Nephron progenitor cell (in vitro differentiated cells): ENCODE results near the gene PRKCA.
"Not testable (repeated sequence)": the region's sequence is repeated elsewhere in the genome, so short reads cannot be mapped to it uniquely, and the experiment has no call there.

Experiments
- DNase-seq: peaks from one replicate; pipeline ENCODE4 v3.0.0; 2021
- H3K27ac Mint-ChIP-seq: 2 replicates; pipeline ENCODE4 v1.8.0; 2021; ENCODE audit warnings: mild to moderate bottlenecking, moderate library complexity, mixed read lengths
- H3K27me3 Mint-ChIP-seq: 2 replicates; pipeline ENCODE4 v1.8.0; 2021; ENCODE audit warnings: mild to moderate bottlenecking, low read depth, mixed read lengths; ENCODE audit not compliant: poor library complexity
- H3K36me3 Mint-ChIP-seq: 2 replicates; pipeline ENCODE4 v1.8.0; 2021; ENCODE audit warnings: low read depth, mixed read lengths
- H3K4me1 Mint-ChIP-seq: 2 replicates; pipeline ENCODE4 v1.8.0; 2021; ENCODE audit warnings: mixed read lengths
- H3K4me3 Mint-ChIP-seq: 2 replicates; pipeline ENCODE4 v1.8.0; 2021; ENCODE audit warnings: mild to moderate bottlenecking, moderate library complexity, mixed read lengths
- H3K9me3 Mint-ChIP-seq: 2 replicates; pipeline ENCODE4 v1.8.0; 2021; ENCODE audit warnings: mild to moderate bottlenecking, moderate library complexity, mixed read lengths
- CTCF ChIP-seq: fragments of 200-600 bp; sonication (generic); IDR thresholded peaks from 2 replicates; pipeline ENCODE4 v1.5.0; 2021; ENCODE audit warnings: antibody characterized with exemption

The PRKCA gene

GRCh38 chr17:66353937-66354401, 51.6 kb downstream of the PRKCA start:
- no peaks in the 10 kb centered on the region for H3K36me3 Mint-ChIP-seq
- no peaks in the 10 kb centered on the region for H3K9me3 Mint-ChIP-seq
- TF ChIP-seq CTCF, result no peak
- peaks cover 4% of the 10 kb centered on the region for H3K27me3 Mint-ChIP-seq
- no peak overlapping the region for H3K4me3 Mint-ChIP-seq
- H3K27ac Mint-ChIP-seq, result no peak overlapping the region
- no peak for DNase-seq
- H3K4me1 Mint-ChIP-seq, result peaks cover 24% of the 10 kb centered on the region

GRCh38 chr17:66354472-66354871, 52.1 kb downstream of the PRKCA start:
- TF ChIP-seq CTCF, result no peak
- H3K9me3 Mint-ChIP-seq, result no peaks in the 10 kb centered on the region

GRCh38 chr17:66354981-66355380, 52.6 kb downstream of the PRKCA start:
- no peak for TF ChIP-seq CTCF
- Mint-ChIP-seq H3K27me3 (peaks cover 4% of the 10 kb centered on the region), H3K4me3 (no peak overlapping the region), H3K36me3 (no peaks in the 10 kb centered on the region), H3K4me1 (peaks cover 14% of the 10 kb centered on the region), H3K27ac (no peak overlapping the region), H3K9me3 (no peaks in the 10 kb centered on the region)
- no peak for DNase-seq

More at GRCh38 chr17:66354472-66354871, 52.1 kb downstream of the PRKCA start:
- Mint-ChIP-seq H3K27me3 (peaks cover 4% of the 10 kb centered on the region), H3K27ac (no peak overlapping the region), H3K36me3 (no peaks in the 10 kb centered on the region), H3K4me3 (no peak overlapping the region), H3K4me1 (peaks cover 19% of the 10 kb centered on the region)
- no peak for DNase-seq

GRCh38 chr17:66355510-66355909, 53.1 kb downstream of the PRKCA start:
- DNase-seq, result no peak
- Mint-ChIP-seq H3K36me3 (no peaks in the 10 kb centered on the region), H3K4me3 (no peak overlapping the region), H3K4me1 (peaks cover 11% of the 10 kb centered on the region), H3K27me3 (peaks cover 4% of the 10 kb centered on the region), H3K27ac (no peak overlapping the region), H3K9me3 (no peaks in the 10 kb centered on the region)
- no peak for TF ChIP-seq CTCF

GRCh38 chr17:66357037-66357436, 54.6 kb downstream of the PRKCA start:
- H3K27ac Mint-ChIP-seq, result no peak overlapping the region
- no peak for TF ChIP-seq CTCF
- no peaks in the 10 kb centered on the region for H3K9me3 Mint-ChIP-seq
- no peak overlapping the region for H3K4me3 Mint-ChIP-seq
- no peak for DNase-seq
- no peaks in the 10 kb centered on the region for H3K36me3 Mint-ChIP-seq
- H3K4me1 Mint-ChIP-seq, result peaks cover 12% of the 10 kb centered on the region
- H3K27me3 Mint-ChIP-seq, result peaks cover 4% of the 10 kb centered on the region

- H3K36me3 Mint-ChIP-seq, result no peaks in the 10 kb centered on the region
- no peak overlapping the region for H3K4me3 Mint-ChIP-seq
- H3K9me3 Mint-ChIP-seq, result no peaks in the 10 kb centered on the region
- H3K27me3 Mint-ChIP-seq, result no peaks in the 10 kb centered on the region
- peaks cover 10% of the 10 kb centered on the region for H3K4me1 Mint-ChIP-seq
- TF ChIP-seq CTCF, result no peak
- no peak for DNase-seq
- no peak overlapping the region for H3K27ac Mint-ChIP-seq
These were observed 56.9 kb downstream of the PRKCA start for GRCh38 chr17:66359351-66359750.

- not testable (repeated sequence) for H3K36me3 Mint-ChIP-seq, H3K4me3 Mint-ChIP-seq, H3K27ac Mint-ChIP-seq, H3K9me3 Mint-ChIP-seq, DNase-seq, H3K27me3 Mint-ChIP-seq
- peaks cover 21% of the 10 kb centered on the region for H3K4me1 Mint-ChIP-seq
These were observed 58.6 kb downstream of the PRKCA start for GRCh38 chr17:66360961-66361565.
